ENCODE data around the gene SIRPA. TPM values are rescaled to one million over a fixed set of nuclear protein-coding genes. Genes with fewer than 3 reads are reported as not detected.

SIRPA gene
- total RNA-seq, 1 experiment from 2014 or later = 8.9 TPM

- ChIA-PET POLR2A (interaction anchor here (0.6 kb wide), 1 partner anchor 518 kb away, joined by 3 read pairs; no protein-coding TSS in a partner anchor), CTCF (interaction anchor here (1.6 kb wide), 1 partner anchor 229 kb away, joined by 4 read pairs; no protein-coding TSS in a partner anchor)
- ATAC-seq = no peak
- H3K9me3 Mint-ChIP-seq = no peaks in the 10 kb centered on the region
- no peak overlapping the region for H3K4me3 Mint-ChIP-seq
- TF ChIP-seq NFE2L1 (CRISPR knock-in tag; IDR thresholded peaks at IDR 0.05) = no peak
- TF ChIP-seq IRF2 (CRISPR knock-in tag; IDR thresholded peaks at IDR 0.05; ENCODE audit: borderline replicate concordance, low read depth) = no peak
- TF ChIP-seq RORB (CRISPR knock-in tag; IDR thresholded peaks at IDR 0.05) = no peak
- no peak for TF ChIP-seq ZBTB21 (CRISPR knock-in tag; IDR thresholded peaks at IDR 0.05; ENCODE audit: borderline replicate concordance)
- TF ChIP-seq FOXP4 (CRISPR knock-in tag; IDR thresholded peaks at IDR 0.05) = no peak
- no peak for TF ChIP-seq HMGA2 (CRISPR knock-in tag; IDR thresholded peaks at IDR 0.05)
- no peak for TF ChIP-seq CTCF (IDR thresholded peaks at IDR 0.05)
- TF ChIP-seq CBFB (CRISPR knock-in tag; IDR thresholded peaks at IDR 0.05; ENCODE audit: low read depth) = no peak
- no peak for TF ChIP-seq AR (CRISPR knock-in tag; IDR thresholded peaks at IDR 0.05)
- no peak for TF ChIP-seq USF1 (CRISPR knock-in tag; IDR thresholded peaks at IDR 0.05)
- H3K27me3 Mint-ChIP-seq (ENCODE audit: low read depth) = peaks cover 36% of the 10 kb centered on the region
- DNase-seq (ENCODE audit: low spot score) = no peak
- peaks cover 36% of the 10 kb centered on the region for H3K4me1 Mint-ChIP-seq
- H3K27ac Mint-ChIP-seq = no peak overlapping the region
- no peaks in the 10 kb centered on the region; the same call in 1 of the 2 replicates for H3K36me3 Mint-ChIP-seq
Measured at GRCh38 chr20:1943275-1944002, 48.2 kb downstream of the SIRPA start.

GRCh38 chr20:1944345-1945091 lies 49.3 kb downstream of the SIRPA start:
- TF ChIP-seq USF1 (CRISPR knock-in tag; IDR thresholded peaks at IDR 0.05) (no peak), NR3C1 (CRISPR knock-in tag; conservative IDR thresholded peaks at IDR 0.05; ENCODE audit: low read depth) (no peak), GTF2I (CRISPR knock-in tag; conservative IDR thresholded peaks at IDR 0.05) (no peak), RORB (CRISPR knock-in tag; IDR thresholded peaks at IDR 0.05) (no peak)
- DNase-seq (ENCODE audit: low spot score) = no peak
- no peak for ATAC-seq
- peaks cover 44% of the 10 kb centered on the region for H3K4me1 Mint-ChIP-seq
- H3K4me3 Mint-ChIP-seq = no peak overlapping the region
- no peaks in the 10 kb centered on the region for H3K9me3 Mint-ChIP-seq
- CTCF ChIA-PET = interaction anchor here (1.6 kb wide), 1 partner anchor 228 kb away, joined by 4 read pairs; no protein-coding TSS in a partner anchor
- no peak overlapping the region for H3K27ac Mint-ChIP-seq
- POLR2A ChIA-PET = no interaction called here
- no peaks in the 10 kb centered on the region for H3K36me3 Mint-ChIP-seq
- peaks cover 42% of the 10 kb centered on the region for H3K27me3 Mint-ChIP-seq (ENCODE audit: low read depth)
